ENCODE measurements around the gene FGFRL1.

GRCh38 chr4:1021386-1022050 lies 10.1 kb downstream of the FGFRL1 start:
- TF ChIP-seq CTCF (conservative IDR thresholded peaks at IDR 0.05) = no peak
- no peak for TF ChIP-seq EZH2 (IDR thresholded peaks at IDR 0.05; ENCODE audit: low read depth)
